Measurements from ENCODE around the gene ARHGAP24. TPM values are rescaled to one million over a fixed set of nuclear protein-coding genes. Genes with fewer than 3 reads are reported as not detected.

The ARHGAP24 gene
- total RNA-seq, 1 donor, result 52.5 TPM

DNA sequence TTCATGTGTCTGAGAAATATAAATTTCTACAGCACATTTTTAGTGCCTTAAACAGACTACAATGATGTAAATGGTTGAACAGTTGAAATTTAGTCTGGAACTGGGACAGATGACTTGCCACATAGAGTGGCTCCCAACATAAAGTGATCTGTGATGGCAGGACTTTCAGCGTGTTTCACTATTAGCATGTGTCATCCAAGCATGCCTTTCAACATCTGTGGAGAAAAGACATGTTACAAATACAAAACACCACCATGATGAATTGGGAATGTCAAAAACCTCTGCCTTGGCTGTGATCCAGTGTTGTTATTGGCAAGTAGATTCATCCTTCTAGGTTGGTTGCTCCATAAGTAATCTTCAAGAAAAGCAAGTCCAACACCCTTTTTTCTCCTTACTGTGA, 536.2 kb downstream of the ARHGAP24 start:
- TF ChIP-seq, protein P1, sequence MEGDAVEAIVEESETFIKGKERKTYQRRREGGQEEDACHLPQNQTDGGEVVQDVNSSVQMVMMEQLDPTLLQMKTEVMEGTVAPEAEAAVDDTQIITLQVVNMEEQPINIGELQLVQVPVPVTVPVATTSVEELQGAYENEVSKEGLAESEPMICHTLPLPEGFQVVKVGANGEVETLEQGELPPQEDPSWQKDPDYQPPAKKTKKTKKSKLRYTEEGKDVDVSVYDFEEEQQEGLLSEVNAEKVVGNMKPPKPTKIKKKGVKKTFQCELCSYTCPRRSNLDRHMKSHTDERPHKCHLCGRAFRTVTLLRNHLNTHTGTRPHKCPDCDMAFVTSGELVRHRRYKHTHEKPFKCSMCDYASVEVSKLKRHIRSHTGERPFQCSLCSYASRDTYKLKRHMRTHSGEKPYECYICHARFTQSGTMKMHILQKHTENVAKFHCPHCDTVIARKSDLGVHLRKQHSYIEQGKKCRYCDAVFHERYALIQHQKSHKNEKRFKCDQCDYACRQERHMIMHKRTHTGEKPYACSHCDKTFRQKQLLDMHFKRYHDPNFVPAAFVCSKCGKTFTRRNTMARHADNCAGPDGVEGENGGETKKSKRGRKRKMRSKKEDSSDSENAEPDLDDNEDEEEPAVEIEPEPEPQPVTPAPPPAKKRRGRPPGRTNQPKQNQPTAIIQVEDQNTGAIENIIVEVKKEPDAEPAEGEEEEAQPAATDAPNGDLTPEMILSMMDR (IDR thresholded peaks at IDR 0.05; ENCODE audit: extremely low read depth, low read depth, low read length), result no peak

DNA sequence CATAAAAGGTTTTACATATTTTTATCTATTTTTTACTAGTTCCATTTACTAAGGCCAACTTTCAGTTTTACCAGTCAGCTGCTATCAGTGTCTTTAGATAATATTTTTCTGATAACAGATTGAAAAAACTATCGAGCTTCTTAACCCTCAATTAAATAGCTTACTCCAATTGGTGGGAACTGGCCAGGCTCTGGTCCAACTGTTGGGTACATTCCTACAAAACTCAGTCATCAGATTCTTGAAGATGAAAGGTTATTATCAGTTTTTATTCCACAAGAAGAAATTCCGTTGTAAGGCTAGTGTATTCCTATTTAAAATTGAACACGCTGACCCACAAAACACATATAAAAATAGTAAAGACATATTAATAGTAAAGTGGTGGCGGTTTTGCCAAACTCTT, 538.7 kb downstream of the ARHGAP24 start:
- H3K4me2 ChIP-seq (ENCODE audit: insufficient read depth, low read length), result peak overlapping the region; percentile 38
- TF ChIP-seq, protein P1 (IDR thresholded peaks at IDR 0.05; ENCODE audit: extremely low read depth, low read depth, low read length), result no peak
- DNase-seq (ENCODE audit: insufficient read length, low spot score, missing footprints), result no peak

More for the DNA sequence above, 536.2 kb downstream of the ARHGAP24 start:
- no peaks in the 10 kb centered on the region for H3K9me3 ChIP-seq (ENCODE audit: low read depth, low read length)
- DNase-seq (ENCODE audit: insufficient read length, low spot score, missing footprints), result peak; percentile 91
- H3K4me1 ChIP-seq (ENCODE audit: insufficient read depth, low read length), result peaks cover 51% of the 10 kb centered on the region
- no peaks in the 10 kb centered on the region for H3K36me3 ChIP-seq (ENCODE audit: insufficient read depth, low read length)
- H3K27me3 ChIP-seq (ENCODE audit: insufficient read depth, low read length), result no peaks in the 10 kb centered on the region
- peak overlapping the region; percentile 5 for H3K4me2 ChIP-seq (ENCODE audit: insufficient read depth, low read length)
- peak overlapping the region; percentile 13 for H3K27ac ChIP-seq (ENCODE audit: low read depth, low read length)
- no peaks in the 10 kb centered on the region for H3K79me2 ChIP-seq (ENCODE audit: insufficient read depth, low read length)
- no peaks in the 10 kb centered on the region for H4K20me1 ChIP-seq (ENCODE audit: insufficient read depth, low read length)
- H3K4me3 ChIP-seq (ENCODE audit: insufficient read depth, low read length), result no peak overlapping the region
- no peak overlapping the region for H2AFZ ChIP-seq (ENCODE audit: low read length)

DNA sequence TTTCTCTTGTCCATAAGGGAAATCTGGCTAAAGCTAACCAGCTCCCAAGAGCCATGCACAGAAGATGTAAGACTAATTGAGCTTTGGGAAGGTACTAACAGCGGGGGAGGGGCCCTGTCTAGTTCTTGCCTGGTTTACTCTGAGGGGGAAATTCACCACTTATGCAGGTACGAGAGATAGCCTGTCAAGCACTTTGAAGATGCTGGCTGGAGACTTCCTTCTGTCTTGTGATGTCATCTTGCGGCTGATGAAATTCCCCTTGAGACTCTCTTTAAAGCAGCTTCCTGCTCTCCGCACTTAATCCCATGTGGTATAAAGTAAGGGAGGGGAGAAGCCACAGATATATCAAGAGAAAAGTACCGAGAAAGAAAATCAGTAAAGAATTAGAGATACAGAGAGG, 539.6 kb downstream of the ARHGAP24 start:
- Histone ChIP-seq H3K9me3 (ENCODE audit: low read depth, low read length) (no peaks in the 10 kb centered on the region), H3K4me1 (ENCODE audit: insufficient read depth, low read length) (peaks cover 53% of the 10 kb centered on the region), H3K27me3 (ENCODE audit: insufficient read depth, low read length) (no peaks in the 10 kb centered on the region), H3K79me2 (ENCODE audit: insufficient read depth, low read length) (no peaks in the 10 kb centered on the region), H2AFZ (ENCODE audit: low read length) (no peak overlapping the region), H3K4me2 (ENCODE audit: insufficient read depth, low read length) (peak overlapping the region; percentile 12), H4K20me1 (ENCODE audit: insufficient read depth, low read length) (no peaks in the 10 kb centered on the region), H3K27ac (ENCODE audit: low read depth, low read length) (no peak overlapping the region), H3K36me3 (ENCODE audit: insufficient read depth, low read length) (no peaks in the 10 kb centered on the region), H3K4me3 (ENCODE audit: insufficient read depth, low read length) (no peak overlapping the region)
- TF ChIP-seq, protein P1 (IDR thresholded peaks at IDR 0.05; ENCODE audit: extremely low read depth, low read depth, low read length), result no peak
- DNase-seq (ENCODE audit: insufficient read length, low spot score, missing footprints), result no peak

More for the DNA sequence above, 538.7 kb downstream of the ARHGAP24 start:
- Histone ChIP-seq H3K27me3 (ENCODE audit: insufficient read depth, low read length) (no peaks in the 10 kb centered on the region), H3K4me3 (ENCODE audit: insufficient read depth, low read length) (no peak overlapping the region), H3K9me3 (ENCODE audit: low read depth, low read length) (no peaks in the 10 kb centered on the region), H3K27ac (ENCODE audit: low read depth, low read length) (no peak overlapping the region), H3K4me1 (ENCODE audit: insufficient read depth, low read length) (peaks cover 53% of the 10 kb centered on the region), H3K79me2 (ENCODE audit: insufficient read depth, low read length) (no peaks in the 10 kb centered on the region), H2AFZ (ENCODE audit: low read length) (no peak overlapping the region), H4K20me1 (ENCODE audit: insufficient read depth, low read length) (no peaks in the 10 kb centered on the region), H3K36me3 (ENCODE audit: insufficient read depth, low read length) (no peaks in the 10 kb centered on the region)

DNA sequence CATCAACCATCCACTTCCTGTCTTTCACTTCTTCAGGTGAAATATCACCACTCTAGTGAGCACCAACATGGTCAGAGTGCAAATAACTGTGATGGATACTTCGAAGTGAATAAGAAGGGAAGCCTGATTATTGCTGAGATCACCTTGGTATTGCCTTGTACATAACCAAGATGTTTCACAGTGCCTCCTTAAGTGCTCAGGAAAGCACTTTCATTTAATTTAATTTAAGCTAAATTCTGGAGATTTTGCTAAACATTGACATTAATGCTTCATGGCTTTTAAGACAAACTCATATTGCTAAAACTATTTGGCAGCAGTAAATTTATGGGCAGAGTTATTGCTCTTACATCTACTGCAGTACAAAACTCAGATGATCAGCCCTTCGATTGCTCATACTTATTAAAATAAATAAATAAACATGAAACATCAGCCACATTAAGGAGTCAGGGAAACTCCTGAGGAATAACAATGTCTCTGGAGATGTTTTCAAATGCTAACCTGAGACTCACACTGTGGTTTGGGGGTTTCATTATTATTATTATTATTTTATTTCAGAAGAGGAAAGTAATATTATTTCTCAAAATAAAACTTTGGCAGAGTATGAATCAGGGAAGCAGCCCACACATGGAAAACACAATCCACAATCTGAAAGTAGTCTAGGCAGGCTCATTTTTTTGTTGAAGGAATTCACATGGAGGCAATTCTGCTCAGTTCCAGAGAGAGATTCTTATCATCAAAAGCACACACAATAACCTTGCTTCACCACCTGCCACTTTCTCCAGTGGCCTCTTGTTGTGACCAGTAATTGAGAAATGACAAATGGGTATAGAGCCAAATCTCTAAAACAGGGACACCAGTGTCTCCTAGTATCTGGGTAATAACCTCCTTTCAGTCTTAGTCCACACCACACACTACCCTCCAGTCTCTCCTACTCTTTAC, 540.7 kb downstream of the ARHGAP24 start:
- Histone ChIP-seq H3K27ac (ENCODE audit: low read depth, low read length) (no peak overlapping the region), H3K9me3 (ENCODE audit: low read depth, low read length) (no peaks in the 10 kb centered on the region), H3K4me2 (ENCODE audit: insufficient read depth, low read length) (peak overlapping the region; percentile 40), H3K4me3 (ENCODE audit: insufficient read depth, low read length) (no peak overlapping the region), H3K36me3 (ENCODE audit: insufficient read depth, low read length) (no peaks in the 10 kb centered on the region), H3K79me2 (ENCODE audit: insufficient read depth, low read length) (no peaks in the 10 kb centered on the region), H4K20me1 (ENCODE audit: insufficient read depth, low read length) (no peaks in the 10 kb centered on the region), H3K4me1 (ENCODE audit: insufficient read depth, low read length) (peaks cover 50% of the 10 kb centered on the region), H3K27me3 (ENCODE audit: insufficient read depth, low read length) (no peaks in the 10 kb centered on the region), H2AFZ (ENCODE audit: low read length) (no peak overlapping the region)
- TF ChIP-seq, protein P1 (IDR thresholded peaks at IDR 0.05; ENCODE audit: extremely low read depth, low read depth, low read length), result no peak
- no peak for DNase-seq (ENCODE audit: insufficient read length, low spot score, missing footprints)
